G401 (cell line): ENCODE measurements around the gene SLC22A2. TPM values are rescaled to one million over a fixed set of nuclear protein-coding genes. Genes with fewer than 3 reads are reported as not detected.

Source experiments
- DNase-seq: peaks from one replicate; pipeline ENCODE4 v3.0.0-alpha.2; 2015; ENCODE audit warnings: low spot score
- in situ Hi-C: cut with HindIII; loops from 2 replicates; pipeline ENCODE4 v1.10.0; 2016; ENCODE audit warnings: low sequenced_read_pairs, mixed read lengths
- total RNA-seq: library from RNA; depleted of rRNA; stranded (reverse); fragments of >200 nt; shearing (Covaris generic); gene quantifications from 2 replicates; pipeline ENCODE4 v1.2.3, GENCODE V29; 2014

SLC22A2 gene
- total RNA-seq, 1 experiment from 2014 or later: not detected

DNA sequence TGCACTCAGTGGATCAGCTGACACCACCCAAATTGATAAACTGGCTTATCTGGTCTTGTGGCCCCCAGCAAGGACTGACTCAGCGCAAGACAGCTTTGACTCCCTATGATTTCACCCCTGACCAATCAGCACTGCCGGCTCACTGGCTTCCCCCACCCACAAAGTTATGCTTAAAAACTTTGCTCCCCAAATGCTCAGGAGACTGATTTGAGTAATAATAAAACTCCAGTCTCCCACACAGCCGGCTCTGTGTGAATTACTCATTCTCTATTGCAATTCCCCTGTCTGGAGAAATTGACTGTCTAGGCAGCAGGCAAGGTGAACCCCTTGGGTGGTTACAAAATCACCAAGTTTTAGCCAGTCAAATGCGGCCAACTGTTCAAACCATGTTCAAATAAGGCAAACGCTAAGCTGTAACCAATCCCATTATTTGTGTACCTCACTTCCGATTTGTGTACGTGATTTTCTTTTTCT, 32.5 kb downstream of the SLC22A2 start:
- in situ Hi-C loops: no loop called here

DNA sequence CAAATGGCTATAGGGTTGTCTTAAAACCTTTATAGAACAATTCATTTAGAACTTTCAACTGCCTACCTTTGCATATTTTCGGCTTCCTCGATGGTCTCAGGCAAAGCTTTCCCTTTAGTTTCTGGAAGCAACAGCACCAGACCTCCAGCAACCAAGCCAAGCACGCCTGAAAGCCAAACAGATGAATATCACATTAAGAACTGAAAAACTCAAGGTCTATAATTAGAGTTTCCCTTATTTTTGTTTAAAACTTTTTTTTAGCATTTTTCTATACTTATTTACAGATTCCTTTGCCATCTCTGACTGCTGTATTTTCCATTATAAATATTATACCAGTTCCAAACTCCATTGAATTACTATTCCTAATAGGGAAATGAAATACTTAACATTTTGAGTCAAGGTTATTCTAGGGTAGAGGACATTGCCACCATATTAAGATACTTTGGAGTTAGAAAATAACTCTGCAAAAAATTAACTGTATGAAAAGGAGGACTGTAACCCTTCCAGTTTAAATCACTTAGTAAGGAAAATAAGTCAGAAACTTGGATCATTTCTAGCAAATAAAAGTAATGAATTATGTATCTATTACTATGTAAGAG, 33.9 kb downstream of the SLC22A2 start:
- in situ Hi-C loops: no loop called here
- DNase-seq: no peak

More for the DNA sequence above, 32.5 kb downstream of the SLC22A2 start:
- DNase-seq: no peak

DNA sequence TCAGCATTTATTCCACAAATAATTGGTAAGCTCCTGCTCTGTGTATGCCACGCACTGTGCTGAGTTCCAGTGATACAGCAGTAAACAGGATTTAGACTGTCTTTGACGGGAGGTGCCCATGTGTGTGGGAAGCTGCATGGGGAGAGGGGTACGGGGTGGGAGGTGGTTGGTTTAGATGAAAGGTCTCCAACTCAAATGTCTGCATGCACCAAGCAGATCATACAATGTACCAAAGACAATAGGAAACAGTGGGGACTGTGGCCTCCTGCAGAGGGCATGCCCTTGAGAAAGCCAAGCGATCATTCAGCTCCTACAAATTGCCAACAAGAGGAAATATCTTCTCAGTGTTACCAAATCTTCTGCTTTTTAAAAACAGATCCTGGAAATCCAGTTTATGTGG, 36.1 kb downstream of the SLC22A2 start:
- in situ Hi-C loops: no loop called here
- no peak for DNase-seq

DNA sequence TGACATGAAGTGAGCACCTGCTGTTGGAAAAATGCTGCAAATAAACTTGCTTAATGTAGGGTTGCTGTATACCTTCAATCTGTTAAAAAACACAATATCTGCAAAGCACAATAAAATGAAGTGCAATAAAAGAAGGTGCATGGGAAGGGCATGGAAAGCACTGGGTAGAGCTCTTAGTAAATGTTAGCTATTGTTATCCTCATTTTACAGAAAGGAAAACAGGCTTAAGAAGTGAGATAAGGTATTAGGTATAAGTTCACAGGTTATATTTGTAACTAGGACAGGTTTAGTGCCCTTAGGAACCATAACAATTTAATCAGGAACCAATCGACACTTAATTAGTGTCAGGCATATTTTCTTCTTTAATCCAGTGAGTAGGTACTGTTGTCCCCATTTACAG, 36.7 kb downstream of the SLC22A2 start:
- DNase-seq: no peak
- in situ Hi-C loops: no loop called here

DNA sequence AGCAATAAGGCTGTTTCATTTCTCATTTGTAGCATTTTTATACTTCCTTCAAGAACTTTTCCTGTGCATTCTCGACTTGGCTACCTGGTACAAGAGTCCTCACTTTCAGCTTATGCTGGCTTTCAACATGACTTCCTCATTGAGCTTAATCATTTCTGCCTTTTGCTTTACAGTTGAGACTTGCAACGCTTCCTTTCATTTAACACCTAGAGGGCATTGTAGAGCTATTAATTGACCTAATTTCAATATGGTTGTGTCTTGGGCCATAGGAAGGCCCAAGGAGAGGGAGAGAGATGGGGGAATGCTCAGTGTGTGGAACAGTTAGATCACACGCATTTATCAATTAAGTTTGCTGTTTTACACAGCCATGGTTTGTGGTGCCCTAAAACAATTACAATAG, 37.2 kb downstream of the SLC22A2 start:
- in situ Hi-C loops: no loop called here
- DNase-seq: peak; percentile 3

DNA sequence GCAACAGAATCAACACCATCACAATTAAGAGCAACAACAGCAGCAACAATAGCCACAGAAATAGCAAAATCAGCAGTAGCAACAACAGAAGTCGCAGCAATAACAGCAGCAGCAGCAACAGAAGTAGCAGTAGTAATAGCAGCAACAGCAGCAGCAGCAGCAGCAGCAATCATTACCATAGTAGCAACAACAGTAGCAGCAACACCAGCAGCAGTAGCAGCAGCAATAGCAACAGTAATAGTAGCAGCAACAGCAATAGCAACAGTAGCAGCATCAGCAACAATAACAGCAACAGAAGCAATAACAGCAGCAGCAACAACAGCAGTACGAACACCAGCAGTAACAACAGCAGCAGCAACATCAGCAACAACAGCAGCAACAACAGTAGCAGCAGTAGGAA, 39.8 kb downstream of the SLC22A2 start:
- in situ Hi-C loops: no loop called here
- DNase-seq: no peak

DNA sequence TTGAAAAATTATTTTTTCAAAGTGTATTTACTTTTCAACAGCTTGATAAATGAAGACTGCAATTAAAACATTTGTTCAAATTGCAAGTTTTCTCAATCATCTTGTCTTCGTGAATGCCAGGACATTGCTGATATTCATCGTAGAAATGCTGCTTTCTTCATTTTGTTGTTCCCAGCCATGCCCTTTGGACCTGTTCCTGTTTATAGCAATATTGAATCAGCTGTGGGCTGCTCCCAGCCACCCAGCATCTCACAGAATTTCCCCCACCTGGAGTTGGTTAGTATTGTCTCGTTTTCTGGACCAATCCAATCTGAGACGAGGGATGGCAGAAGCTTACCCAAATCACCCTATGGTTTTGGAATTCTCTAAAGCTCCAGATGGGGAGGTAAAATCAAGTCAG, 40.8 kb downstream of the SLC22A2 start:
- DNase-seq: no peak
- in situ Hi-C loops: no loop called here

DNA sequence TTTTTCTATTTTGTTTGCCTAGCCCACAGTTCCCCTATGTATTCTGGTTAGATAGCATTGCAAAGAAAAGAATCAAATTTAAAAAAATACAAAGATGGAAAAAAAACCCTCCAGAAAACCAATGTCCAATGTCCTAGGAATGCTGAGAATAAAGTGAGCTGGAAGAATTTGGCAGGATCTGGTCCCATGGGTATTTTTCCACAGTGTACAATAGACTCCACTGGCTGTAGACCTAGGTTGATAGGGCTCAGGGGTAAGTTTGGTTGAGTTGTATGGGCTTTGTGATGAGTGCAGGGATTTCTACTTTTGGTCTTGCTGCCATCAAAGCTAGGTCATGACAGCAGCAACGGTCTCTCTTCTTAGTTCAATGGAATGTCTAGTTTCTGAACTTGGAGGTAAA, 41.5 kb downstream of the SLC22A2 start:
- DNase-seq: no peak
- in situ Hi-C loops: no loop called here

DNA sequence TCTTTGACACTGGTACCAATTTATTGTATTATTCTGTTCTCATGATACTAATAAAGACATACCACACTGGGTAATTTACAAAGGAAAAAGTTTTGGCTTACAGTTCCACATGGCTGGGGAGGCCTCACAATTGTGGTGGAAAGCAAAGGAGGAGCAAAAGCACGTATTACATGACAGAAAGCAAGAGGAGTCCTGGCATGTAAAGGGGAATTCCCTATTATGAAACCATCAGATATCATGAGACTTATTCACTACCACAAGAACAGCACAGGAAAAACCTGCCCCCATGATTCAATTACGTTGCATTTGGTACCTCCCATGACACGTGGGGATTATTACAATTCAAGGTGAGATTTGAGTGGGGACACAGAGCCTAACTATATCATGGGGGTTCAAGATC, 43.4 kb downstream of the SLC22A2 start:
- in situ Hi-C loops: no loop called here
- DNase-seq: no peak

DNA sequence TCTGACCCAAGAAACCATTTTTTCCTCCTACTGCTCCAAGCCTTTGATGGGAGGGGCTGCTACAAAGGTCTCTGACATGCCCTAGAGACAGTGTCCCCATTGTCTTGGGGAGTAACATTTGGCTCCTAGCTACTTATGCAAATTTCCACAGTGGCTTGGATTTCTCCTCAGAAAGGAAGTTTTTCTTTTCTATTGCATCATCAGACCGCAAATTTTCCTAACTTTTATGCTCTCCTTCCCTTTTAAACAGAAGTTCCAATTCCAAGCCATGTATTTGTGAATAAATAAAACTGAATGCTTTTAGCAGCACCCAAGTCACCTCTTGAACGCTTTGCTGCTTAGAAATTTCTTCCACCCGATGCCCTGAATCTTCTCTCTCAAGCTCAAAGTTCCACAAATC, 51.0 kb downstream of the SLC22A2 start:
- DNase-seq: no peak
- in situ Hi-C loops: no loop called here

DNA sequence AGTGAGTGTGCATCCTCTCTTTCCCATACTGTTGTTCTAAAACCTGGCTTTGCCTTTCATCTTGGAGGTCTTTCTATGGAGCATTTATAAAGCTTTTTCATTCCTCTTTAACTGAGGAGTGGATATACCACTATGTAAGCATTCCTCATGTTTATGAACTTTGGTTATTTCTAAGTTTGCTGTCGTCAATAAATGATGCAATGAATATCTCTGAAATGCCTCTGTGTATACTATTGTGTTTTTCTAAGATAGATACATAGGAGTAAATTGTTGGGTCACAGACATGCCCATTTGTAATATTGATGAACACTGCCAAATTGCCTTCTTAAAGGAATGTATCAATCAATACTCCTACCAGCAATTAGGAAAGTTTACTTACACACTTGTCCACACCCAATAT, 53.9 kb downstream of the SLC22A2 start:
- no peak for DNase-seq
- in situ Hi-C loops: no loop called here

DNA sequence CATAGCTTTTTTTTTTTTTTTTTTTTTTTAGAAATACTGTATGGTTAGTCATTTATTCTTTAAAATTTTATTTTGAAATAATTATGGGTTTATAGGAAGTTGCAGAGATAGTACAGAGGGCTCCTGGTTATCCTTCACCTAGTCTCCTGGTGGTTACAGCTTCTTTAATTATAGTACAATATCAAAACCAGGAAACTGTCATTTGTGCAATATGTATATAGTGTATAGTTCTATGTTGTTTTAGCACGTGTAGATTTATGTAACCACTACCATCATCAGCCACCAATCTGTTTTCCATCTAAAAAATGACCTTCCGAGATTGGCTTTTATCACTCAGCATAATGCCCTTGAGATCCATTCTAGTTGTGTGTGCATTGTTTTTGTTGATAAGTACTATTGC, 54.7 kb downstream of the SLC22A2 start:
- DNase-seq: no peak
- in situ Hi-C loops: no loop called here

DNA sequence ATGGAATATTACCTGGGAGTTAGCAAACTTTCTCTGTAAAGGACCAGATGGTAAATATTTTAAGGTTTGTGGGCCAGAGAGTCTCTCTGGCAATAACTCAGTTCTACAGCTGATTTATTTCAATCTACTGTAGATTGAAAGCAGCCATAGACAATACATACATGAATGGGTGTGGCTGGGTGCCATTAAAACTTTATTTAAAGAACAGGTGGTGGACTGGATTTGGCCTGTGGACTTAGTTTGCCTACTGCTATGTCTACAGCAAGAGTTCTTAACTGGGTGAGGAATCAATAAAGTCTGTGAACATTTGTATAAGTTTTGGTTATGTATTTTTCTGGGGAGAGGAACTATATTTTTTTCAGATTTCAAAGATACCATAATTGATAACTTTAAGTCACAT, 55.1 kb downstream of the SLC22A2 start:
- no peak for DNase-seq
- in situ Hi-C loops: no loop called here

DNA sequence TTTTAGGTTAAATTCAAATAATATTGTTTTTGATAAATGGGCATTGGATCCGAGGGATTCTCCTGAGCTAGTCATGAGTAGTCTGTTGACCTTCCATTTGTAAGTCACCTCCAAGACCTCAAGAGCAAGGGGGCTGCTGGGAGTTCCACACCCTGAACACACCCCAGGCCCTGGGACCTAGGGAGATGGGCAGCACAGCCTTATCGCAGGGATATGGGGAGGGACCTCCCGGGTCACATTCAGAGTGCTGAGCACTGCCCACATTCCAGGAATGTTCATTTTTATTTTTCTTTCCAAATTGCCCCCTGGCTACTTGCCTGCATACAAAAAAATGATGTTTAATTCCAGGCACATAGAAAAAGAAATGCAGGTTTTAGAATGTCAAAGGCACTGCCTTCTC, 55.5 kb downstream of the SLC22A2 start:
- in situ Hi-C loops: no loop called here

DNA sequence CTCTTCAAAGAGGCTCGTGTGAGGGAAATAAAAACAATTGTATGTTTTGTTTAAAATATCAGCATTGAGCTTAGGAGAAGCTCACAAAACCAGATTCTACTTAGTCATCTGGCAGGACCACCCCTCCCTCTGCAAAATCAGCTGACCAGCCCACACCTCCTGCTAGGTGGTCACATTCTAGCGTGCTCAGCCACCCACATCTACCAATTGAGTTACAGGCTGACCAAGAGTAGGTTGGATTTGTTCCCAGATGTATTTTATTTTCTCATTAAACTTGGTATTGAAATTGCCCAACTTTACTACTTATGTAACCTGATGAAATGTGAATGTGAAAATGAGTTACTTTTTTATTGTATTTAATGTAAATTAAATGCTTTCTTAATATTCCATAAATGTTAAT, 56.2 kb downstream of the SLC22A2 start:
- in situ Hi-C loops: no loop called here
- DNase-seq: no peak

More for the DNA sequence above, 55.5 kb downstream of the SLC22A2 start:
- no peak for DNase-seq

DNA sequence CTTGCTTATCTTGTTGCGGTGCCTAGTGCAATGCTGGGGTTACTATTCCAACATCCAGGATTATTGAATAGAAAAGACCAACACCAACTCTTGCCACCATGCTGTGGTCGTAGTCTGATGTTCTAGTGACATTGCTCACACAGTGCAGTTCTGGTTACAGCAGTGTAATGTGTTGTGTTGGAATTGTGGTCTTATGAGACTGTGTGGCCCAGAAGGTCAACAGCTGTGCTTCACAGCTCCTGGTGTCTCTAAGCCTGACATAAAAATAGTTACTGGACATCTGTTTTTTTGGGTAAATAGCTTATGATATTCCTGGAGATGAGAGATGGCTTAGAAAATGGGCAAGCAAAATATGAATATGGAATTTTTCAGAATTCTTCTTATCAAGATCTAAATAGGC, 57.6 kb downstream of the SLC22A2 start:
- no peak for DNase-seq
- in situ Hi-C loops: no loop called here

DNA sequence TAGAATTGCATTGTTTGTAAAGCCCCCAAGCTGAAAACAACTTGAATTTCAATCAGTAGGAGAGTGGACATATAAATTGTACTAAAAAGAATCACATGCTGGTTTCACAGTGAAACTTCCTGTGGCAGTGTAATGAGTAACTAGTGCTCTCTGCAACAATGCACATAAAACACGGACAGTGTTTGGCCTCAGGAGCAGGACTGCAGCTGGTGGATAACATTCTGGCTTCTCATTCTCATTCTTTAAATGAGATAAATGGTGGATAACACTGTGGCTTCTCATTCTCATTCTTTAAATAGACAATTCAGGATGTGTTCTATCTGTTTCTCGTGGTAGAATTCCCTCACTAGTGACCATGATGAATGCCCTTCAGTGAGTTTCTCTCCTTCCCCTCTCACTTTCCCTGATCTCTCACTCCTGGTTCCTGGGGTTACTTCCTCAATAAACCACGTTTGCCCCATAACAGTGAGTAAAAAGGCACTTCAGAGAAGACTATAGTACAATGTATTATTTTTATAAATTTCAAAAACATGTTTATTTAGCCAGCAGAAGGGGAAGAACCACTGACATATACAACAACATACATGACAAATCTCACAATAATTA, 59.9 kb downstream of the SLC22A2 start:
- DNase-seq: no peak
- in situ Hi-C loops: no loop called here

DNA sequence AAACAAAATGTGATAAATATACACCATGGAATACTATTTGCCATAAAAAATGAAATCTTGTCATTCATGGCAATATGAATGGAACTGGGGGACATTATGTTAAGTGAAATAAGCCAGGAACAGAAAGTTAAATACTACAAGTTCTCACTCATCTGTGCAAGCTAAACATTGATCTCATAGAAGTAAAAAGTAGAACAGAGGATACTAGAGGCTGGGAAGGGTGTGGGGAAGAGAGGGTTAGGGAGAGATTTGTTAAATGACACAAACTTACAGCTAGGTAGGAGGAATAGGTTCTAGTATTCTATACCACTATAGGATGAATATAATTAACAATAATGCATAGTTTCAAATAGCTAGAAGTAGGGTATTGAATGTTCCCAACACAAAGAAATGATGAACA, 61.0 kb downstream of the SLC22A2 start:
- no peak for DNase-seq
- in situ Hi-C loops: no loop called here

DNA sequence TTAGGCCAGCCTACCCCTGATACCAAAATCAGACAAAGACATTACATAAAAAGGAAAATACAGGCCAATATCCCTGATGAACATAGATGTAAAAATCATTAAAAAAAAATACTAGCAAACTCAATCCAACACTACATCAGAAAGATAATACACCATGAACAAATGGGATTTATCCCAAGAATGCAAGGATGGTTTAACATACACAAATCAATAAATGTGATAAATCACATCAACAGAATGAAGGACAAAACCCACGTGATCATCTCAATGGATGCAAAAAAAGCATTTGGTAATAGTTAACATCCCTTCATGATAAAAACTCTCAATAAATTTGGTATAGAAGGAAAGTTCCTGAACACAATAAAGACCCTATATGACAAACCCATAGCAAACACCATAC, 63.8 kb downstream of the SLC22A2 start:
- in situ Hi-C loops: no loop called here
- DNase-seq: no peak

DNA sequence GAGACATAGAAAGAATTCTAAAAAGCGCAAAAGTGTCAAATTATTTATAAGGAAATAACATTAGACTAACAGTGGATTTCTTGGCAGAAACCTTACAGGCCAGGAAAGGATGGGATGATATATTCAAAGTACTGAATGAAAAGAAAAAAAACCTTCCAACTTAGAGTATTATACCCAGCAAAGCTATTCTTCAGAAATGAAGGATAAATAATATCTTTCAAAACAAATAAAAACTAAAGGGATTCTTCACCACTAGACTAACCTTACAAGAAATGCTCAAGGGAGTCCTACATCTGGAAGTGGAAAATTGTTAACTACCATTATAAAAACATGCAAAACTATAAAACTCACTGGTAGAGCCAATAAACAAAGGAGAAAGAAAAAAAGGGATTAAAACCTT, 65.8 kb downstream of the SLC22A2 start:
- in situ Hi-C loops: no loop called here
- DNase-seq: no peak

DNA sequence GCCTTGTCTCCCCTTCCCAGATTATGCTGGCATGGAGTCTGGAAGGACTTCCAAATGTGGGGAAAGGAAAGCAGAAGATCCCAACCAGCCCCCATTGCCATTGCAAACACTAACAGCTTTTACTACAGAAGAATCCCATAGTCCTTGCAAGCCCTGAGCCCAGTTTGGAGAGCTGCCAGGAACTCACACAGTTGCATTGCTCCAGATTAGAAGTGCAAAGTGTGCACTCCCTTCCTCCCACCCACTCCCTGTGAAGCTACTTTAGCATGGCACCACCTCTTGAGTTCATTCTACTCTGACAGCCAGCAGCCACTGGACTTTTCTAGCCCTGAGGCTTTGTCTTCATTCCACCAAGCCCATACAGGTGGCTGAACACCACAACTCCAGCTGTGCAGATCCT, 67.6 kb downstream of the SLC22A2 start:
- DNase-seq: no peak
- in situ Hi-C loops: no loop called here
